Middle frontal gyrus (tissue), 1 donor: ENCODE results near the gene PCA3.

Experiments
- DNase-seq: peaks from one replicate; pipeline ENCODE4 v3.0.0-alpha.2; 2015; ENCODE audit warnings: low spot score; ENCODE audit errors: extremely low spot score

The PCA3 gene

DNA sequence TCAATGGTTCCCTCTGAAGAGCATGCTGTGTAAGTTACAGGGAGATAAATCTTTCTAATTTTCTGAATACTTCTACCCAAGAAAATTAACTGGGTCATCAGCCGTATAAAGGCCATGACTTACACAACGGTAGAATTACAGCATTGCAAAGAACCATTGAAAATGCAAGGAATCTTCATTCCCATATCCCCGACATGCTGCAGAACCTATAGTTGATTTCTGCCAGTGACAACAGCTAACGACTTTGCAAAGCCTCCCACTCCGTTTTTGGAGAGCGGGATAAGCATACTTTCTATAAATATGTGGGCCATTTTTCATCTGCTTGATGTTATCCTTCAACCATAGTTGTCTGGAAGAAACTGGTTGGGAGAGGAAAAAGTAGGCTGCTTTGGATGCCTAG lies 56.2 kb downstream of the PCA3 start:
- DNase-seq = no peak

DNA sequence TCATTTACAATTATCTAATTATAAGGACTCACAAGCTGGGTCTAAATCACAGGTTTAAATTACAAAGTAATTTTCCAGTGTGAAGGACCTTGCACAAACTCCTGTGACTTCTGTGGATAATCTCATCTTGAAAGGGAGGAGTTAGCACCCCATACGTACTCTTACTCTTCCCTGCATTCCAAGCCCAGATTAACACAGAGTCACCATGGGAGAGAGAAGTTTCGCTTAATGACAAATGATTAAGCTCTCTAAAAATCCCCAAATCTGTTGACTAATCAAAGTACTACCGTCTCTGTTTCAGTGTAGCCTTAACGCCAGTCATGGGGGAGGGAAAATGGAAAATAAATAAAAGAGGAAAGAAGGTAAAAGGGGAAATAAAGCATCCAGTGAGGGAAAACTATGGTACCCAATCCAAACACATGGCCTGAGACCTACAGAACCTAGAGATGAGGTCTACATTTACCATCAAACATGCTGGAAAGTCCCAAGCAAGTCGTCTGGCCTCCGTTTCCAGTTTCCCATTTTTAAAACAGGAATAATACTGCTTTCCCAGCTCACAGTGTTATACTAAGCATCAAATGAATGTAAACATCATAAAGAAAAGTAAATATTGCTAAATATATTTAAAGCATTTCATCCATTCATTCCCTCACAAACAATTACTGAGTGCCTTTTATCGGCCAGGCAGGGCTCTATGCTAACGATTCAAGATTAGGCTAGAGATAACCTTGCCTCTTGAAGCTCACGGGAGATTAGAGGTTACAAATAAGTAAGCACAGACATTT lies 63.2 kb downstream of the PCA3 start:
- no peak for DNase-seq

- DNase-seq = no peak
Measured at GRCh38 chr9:76828447-76828846, 64.2 kb downstream of the PCA3 start.

DNA sequence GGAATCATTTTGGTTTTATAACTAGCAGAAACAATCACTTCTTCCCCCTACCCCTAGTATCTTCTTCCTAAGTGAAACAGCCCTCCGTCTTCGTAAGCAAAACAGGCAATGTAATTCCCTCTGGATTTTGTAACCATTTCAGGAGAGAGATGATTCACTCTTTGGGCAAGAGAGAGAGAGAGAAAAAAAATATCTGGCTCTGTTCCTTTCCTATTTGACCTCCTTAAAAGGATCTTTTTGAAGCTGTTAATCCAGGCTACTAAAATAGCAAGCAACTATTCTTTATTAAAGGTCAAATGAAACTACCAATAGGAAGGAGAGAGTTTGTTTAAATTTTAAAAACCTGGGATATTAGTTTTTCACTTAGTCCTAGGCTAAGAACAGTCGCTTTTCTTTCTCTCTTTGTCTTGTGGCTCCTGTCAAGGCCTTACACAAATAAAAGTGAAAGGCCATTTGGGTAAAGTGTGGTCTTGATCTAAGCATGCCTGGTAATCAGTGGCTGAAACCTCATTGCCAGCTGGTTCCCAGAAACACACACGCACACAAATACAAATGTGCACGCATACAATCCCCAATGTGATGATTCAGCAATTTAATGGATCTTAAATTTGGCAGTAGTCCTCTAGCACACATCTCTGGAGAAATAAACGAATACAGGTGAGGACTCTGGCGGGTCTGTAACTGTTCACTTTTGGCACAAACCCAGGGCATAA lies 71.5 kb downstream of the PCA3 start:
- DNase-seq = no peak
